BLaER1 treated with 17β-estradiol and CSF1 and Interleukin-3, amounts not matched to agents 10 nM and 100 nM (cell line): ENCODE measurements around the gene RGS3.

ENCODE experiments used
- H3K27ac ChIP-seq, 11 experiments: shearing (Covaris generic); formaldehyde crosslinking; 2 replicates each; pipeline ENCODE4 v1.8.1; 2022
- H3K27me3 ChIP-seq, 11 experiments: shearing (Covaris generic); formaldehyde crosslinking; 2 replicates each; pipeline ENCODE4 v1.8.1; 2022
- H3K36me3 ChIP-seq, 11 experiments: shearing (Covaris generic); formaldehyde crosslinking; 2 replicates each; pipeline ENCODE4 v1.8.1; 2022
- H3K4me1 ChIP-seq, 10 experiments: shearing (Covaris generic); formaldehyde crosslinking; 2 replicates each; pipeline ENCODE4 v1.8.1; 2022
- H3K4me2 ChIP-seq, 11 experiments: shearing (Covaris generic); formaldehyde crosslinking; 2 replicates each; pipeline ENCODE4 v1.8.1; 2022
- H3K4me3 ChIP-seq, 10 experiments: shearing (Covaris generic); formaldehyde crosslinking; 2 replicates each; pipeline ENCODE4 v1.8.1; 2022
- H3K9ac ChIP-seq, 11 experiments: shearing (Covaris generic); formaldehyde crosslinking; 2 replicates each; pipeline ENCODE4 v1.8.1; 2022
- H3K9me3 ChIP-seq, 11 experiments: shearing (Covaris generic); formaldehyde crosslinking; replicated peaks in 1 of 11; 2 replicates each; pipeline ENCODE4 v1.8.1; 2022
- H4K20me1 ChIP-seq, 11 experiments: shearing (Covaris generic); formaldehyde crosslinking; 2 replicates each; pipeline ENCODE4 v1.8.1; 2022
- Cebpa-rat ChIP-seq, 11 experiments: shearing (Covaris generic); IDR thresholded peaks; 2 replicates each; pipeline ENCODE4 v1.8.1; 2022

The RGS3 gene

DNA sequence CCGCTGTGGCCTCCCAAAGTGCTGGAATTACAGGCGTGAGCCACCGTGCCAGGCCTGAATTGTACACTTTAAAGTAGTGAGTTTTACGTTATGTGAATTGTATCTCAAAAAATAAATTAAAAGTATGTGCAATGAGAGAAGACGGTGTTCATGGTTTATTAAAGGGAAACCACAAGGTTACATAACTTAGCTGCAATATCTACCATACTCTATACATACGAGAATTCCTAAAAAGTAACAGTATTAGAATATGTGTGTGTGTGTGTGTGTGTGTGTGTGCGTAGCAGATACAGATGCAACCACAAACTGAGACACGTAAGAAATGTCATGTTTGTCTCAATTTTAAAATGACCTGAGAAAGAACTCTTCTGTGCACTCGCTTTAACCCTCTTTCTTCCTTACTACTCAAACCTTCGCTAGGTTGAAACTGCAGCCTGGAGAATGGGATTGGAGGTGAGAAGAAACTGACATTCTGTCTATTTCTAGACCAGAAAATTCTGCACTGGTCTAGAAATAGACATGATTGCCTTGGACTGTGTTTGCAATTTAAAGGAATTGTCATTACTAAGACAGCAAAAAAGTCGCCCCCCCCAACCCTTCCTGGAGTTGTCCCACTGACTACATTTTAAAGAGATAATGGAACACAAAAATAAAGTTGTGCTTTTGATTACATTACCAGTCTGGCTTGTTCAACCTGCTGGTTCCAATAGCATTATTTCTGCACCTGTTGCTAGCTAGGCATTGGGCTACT is 167.0 kb downstream of the RGS3 start:
- Histone ChIP-seq H3K27me3 (no peaks in the 10 kb centered on the region), H3K4me2 (0 out of 22 replicates have a peak overlapping the region, but pooled peaks of 1 of the 11 experiments have one; percentile 32), H3K36me3 (no peaks in the 10 kb centered on the region), H3K4me3 (no peak overlapping the region), H3K4me1 (peaks cover 4 to 20% (median 10%) of the 10 kb centered on the region in 10 experiments), H3K9me3 (no peaks in the 10 kb centered on the region), H3K9ac (no peak overlapping the region), H3K27ac (no peak overlapping the region), H4K20me1 (no peaks in the 10 kb centered on the region)
- no peak for TF ChIP-seq Cebpa-rat (IDR thresholded peaks at IDR 0.05)

DNA sequence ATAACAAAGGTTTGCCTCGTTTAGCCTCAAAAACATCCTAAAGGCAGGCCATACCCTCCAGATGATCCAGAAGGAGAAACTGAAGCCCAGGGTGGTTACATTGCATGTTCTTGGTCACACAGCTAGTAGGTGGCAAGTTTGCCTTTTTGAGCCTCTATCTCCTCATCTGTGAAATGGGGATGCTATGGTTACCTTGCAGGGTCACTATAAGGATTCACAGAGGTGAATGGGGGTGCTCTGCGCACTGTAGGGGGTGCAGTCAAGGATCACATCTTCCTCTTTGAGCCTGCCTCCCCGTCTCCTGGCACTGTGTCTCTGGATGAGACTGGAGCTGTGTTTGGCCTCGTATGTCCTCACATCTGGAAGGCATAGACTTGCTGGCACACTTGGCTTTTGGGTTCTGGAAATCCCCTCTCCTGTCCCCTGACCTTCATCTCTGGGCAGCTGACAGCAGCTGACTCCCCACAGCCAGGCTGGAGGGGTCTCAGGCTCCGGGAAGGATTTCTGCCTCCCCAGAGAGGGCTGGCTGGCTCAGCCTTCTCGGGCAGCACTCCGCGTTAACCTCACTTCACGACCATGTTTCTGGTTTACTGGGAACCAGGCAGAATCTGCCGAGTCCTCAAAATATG is 167.7 kb downstream of the RGS3 start:
- Histone ChIP-seq H3K27ac (no peak overlapping the region), H3K9ac (no peak overlapping the region)
- no peak for TF ChIP-seq Cebpa-rat (IDR thresholded peaks at IDR 0.05)

DNA sequence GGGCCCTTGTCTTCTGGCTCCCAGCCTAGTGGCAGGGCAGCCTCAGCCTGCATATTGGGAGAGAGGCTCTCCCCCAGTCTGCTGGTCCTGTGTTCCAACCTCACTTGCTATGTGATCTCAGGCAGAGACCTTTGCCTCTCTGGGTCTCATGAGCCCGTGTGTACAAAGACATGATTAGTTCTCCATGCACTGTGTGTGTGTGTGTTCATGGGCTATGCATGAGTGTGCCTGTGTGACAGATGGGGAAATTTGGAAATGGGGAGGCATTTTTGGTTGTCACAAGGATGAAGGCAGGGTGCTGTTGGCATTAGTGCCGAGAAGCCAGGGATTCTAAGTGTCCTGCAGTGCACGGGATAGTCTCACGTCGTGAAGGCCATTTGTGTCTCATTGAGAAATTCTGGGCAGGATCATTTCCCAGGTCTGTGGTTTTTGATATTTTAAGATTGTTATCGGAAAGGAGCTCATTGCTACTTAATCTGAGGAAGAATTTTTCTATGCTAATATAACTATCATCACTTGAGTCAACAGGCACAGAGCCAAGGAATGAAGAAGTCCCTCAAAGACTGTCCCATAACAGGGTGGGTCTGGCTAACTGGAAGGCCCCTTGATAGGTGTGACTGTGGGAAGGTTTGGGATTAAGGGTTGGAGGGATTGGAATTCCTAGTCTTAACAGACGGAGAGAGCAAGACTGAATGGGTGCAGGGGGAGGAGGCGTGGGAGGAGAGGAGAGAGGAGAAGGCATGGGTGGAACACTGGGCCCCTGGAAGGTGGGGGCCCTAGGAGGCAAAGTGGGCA is 168.5 kb downstream of the RGS3 start:
- H4K20me1 ChIP-seq = no peaks in the 10 kb centered on the region
- H3K4me2 ChIP-seq = peak overlapping the region in 3 of 11 experiments; percentile 4 to 32 (median 4); a peak in 3 of 22 replicates
- no peak overlapping the region for H3K27ac ChIP-seq
- no peak overlapping the region for H3K4me3 ChIP-seq
- peaks cover 0 to 20% (median under 1%) of the 10 kb centered on the region in 10 experiments; a peak in 9 of 20 replicates for H3K4me1 ChIP-seq
- H3K9me3 ChIP-seq = no peaks in the 10 kb centered on the region
- no peak overlapping the region for H3K9ac ChIP-seq
- H3K36me3 ChIP-seq = no peaks in the 10 kb centered on the region
- no peaks in the 10 kb centered on the region for H3K27me3 ChIP-seq
- TF ChIP-seq Cebpa-rat (IDR thresholded peaks at IDR 0.05) = no peak

More for the DNA sequence above, 167.7 kb downstream of the RGS3 start:
- H3K9me3 ChIP-seq = no peaks in the 10 kb centered on the region
- peak overlapping the region in 2 of 11 experiments; percentile 4 to 32; a peak in 2 of 22 replicates for H3K4me2 ChIP-seq
- no peaks in the 10 kb centered on the region for H3K27me3 ChIP-seq
- H4K20me1 ChIP-seq = no peaks in the 10 kb centered on the region
- H3K36me3 ChIP-seq = no peaks in the 10 kb centered on the region
- no peak overlapping the region for H3K4me3 ChIP-seq
- H3K4me1 ChIP-seq = peaks cover 0 to 20% (median 4%) of the 10 kb centered on the region in 10 experiments; a peak in 11 of 20 replicates

DNA sequence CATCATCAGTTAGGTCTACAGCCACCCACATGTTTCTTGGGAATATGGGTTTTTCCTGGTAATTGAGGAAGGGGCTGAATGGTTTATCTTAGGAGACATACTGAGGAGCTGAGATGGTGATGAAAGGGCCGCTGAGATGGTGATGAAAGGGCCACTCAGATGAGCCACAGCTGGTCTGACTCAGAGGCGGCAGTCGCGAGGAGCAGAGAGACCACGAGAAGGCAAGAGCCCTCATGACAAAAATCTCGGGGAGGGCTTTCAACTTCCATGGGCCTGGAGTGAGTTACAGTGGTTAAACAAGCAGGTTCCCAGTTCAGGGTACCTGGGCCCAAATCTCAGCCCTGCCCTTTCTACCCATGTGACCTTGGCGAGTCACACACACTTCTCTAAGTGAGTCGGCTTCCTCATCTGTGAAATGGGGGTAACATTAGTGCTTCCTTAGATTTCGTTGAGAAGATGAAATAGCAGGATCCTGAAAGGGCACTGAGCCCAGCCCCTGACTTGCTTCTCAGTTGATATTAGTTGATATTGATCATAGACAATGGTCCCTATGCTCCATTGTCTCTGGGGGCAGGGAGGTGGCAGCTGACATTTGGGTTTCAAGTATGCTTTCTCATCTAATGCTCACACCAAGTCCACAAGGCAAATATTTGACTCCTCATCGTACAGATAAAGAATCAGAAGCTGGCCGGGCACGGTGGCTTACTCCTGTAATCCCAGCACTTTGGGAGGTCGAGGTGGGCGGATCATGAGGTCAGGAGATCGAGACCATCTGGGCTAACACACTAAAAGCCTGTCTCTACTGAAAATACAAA is 169.5 kb downstream of the RGS3 start:
- Histone ChIP-seq H4K20me1 (no peaks in the 10 kb centered on the region), H3K27ac (no peak overlapping the region), H3K4me1 (peaks cover 0 to 20% (median 0%) of the 10 kb centered on the region in 10 experiments; a peak in 8 of 20 replicates), H3K4me3 (no peak overlapping the region), H3K36me3 (no peaks in the 10 kb centered on the region), H3K9ac (no peak overlapping the region), H3K4me2 (peak overlapping the region in 3 of 11 experiments; percentile 4 to 41 (median 12); a peak in 2 of 22 replicates), H3K27me3 (no peaks in the 10 kb centered on the region), H3K9me3 (no peaks in the 10 kb centered on the region)
- no peak for TF ChIP-seq Cebpa-rat (IDR thresholded peaks at IDR 0.05)

DNA sequence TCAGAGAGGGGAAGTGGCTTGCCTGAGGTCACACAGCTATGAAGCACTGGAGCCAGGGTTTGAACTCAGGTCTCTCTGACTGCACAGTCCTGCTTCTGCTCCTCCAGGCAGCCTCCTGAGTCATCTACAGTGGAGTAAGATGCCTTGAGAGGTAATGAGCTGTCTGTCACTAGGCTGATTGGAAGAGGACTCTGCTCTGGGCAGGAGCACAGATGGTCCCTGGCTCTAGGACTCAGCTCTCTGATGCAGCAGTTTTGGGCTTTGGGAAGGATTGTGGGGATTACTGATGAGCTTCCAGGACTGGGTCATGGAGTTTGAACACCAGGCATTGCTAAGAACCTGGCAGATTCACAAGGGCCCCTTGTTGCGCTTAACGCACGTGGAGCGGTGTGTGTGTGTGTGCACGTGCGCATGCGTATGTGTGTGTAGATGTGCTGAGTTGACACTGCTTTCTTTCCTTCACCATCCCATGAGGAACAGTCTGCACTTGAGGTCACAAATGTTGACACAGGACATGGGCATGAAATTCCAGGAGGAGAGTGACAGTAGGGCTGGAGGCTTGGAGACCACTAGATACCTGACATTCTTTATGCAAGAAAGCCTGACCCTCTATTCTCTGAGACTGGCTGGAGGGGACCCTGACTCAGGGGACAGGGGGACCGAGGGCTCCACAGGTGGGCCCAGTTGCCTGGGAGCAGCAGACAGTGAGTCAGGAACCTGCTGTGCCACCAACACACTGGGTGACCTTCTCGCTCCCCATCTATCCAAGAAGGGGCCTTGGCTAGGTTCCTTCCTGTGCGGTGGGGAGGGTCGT is 170.5 kb downstream of the RGS3 start:
- no peak overlapping the region for H3K27ac ChIP-seq
- H3K9ac ChIP-seq = no peak overlapping the region
- H3K4me3 ChIP-seq = no peak overlapping the region
- no peaks in the 10 kb centered on the region for H3K9me3 ChIP-seq
- no peak for TF ChIP-seq Cebpa-rat (IDR thresholded peaks at IDR 0.05)
- no peak overlapping the region for H3K4me2 ChIP-seq
- no peaks in the 10 kb centered on the region for H3K27me3 ChIP-seq
- H3K4me1 ChIP-seq = peaks cover 0 to 20% (median 0%) of the 10 kb centered on the region in 10 experiments; a peak in 8 of 20 replicates
- H3K36me3 ChIP-seq = no peaks in the 10 kb centered on the region
- H4K20me1 ChIP-seq = no peaks in the 10 kb centered on the region

DNA sequence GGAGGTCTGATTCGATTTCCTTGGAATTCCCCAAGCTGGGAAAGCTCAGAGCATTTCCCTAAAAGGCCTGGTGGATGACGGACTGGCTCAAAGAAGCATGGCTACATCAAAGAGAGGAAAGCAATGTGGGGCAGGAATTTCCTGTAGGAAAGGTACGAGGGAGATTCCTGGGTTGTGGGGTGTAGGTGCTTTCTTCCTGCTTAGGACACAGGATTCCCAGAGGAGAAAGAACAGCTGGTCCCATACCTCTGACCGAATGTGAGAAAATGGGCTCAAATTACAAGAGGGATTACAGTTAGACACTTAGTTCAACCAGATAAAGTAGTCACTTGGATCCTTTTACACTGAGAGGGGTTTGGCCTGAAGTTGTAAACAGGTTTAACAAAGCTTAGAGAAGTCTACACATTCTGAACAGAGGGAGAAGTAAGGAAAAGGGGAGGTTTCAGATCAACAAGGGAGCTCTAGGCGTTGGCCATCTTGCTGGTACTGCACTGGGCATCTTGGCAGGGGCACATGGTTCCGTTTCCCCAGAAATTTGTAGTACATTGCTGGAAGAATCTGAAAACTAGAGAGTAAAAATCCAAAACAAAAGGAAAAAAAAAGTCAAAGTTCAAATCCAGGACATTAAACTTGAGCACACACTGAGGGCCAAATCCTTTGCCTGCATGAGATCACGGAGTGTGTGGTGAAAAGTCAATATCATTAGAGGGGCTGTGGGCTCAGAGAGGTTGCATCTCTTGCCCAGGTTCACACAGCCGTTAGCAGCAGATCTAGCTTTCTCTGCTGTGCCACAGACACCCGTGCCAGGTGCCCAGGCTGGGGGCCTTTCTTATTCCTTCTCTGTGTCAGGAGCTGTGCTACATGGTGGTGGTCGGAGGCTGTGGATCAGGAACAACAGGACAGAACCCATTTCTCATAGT is 171.3 kb downstream of the RGS3 start:
- Histone ChIP-seq H3K4me2 (no peak overlapping the region), H3K9me3 (no peaks in the 10 kb centered on the region), H3K27me3 (no peaks in the 10 kb centered on the region), H3K4me1 (peaks cover 0 to 20% (median 0%) of the 10 kb centered on the region in 10 experiments; a peak in 8 of 20 replicates), H3K9ac (no peak overlapping the region), H3K27ac (no peak overlapping the region), H3K4me3 (no peak overlapping the region), H3K36me3 (no peaks in the 10 kb centered on the region), H4K20me1 (no peaks in the 10 kb centered on the region)
- TF ChIP-seq Cebpa-rat (IDR thresholded peaks at IDR 0.05) = no peak

DNA sequence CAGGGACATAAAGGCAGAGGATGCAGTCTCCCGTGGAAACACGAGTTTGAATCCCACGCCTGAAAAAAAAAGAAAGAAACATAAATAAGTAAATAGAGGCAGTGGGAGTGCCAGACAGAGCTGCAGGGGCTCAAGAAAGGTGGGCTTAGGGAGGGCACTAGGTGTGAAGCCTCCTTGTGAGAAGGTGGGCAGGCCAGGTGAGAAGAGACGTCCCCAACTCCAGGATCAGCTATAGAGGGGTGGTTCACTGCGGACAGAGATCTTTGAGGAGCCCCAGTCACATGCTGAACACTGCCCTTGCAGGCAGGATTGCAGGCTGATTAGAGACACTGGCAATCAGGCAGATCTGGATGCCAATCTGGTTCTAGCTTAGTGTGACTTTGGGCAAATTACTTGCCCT is 172.1 kb downstream of the RGS3 start:
- H3K27me3 ChIP-seq = no peaks in the 10 kb centered on the region
- H3K4me2 ChIP-seq = no peak overlapping the region

More for the DNA sequence above, 172.1 kb downstream of the RGS3 start:
- H3K4me1 ChIP-seq = peaks cover 0 to 20% (median 0%) of the 10 kb centered on the region in 10 experiments; a peak in 8 of 20 replicates
- TF ChIP-seq Cebpa-rat (IDR thresholded peaks at IDR 0.05) = no peak
- no peak overlapping the region for H3K27ac ChIP-seq
- no peaks in the 10 kb centered on the region for H3K9me3 ChIP-seq
- no peak overlapping the region for H3K4me3 ChIP-seq
- H4K20me1 ChIP-seq = no peaks in the 10 kb centered on the region
- no peaks in the 10 kb centered on the region for H3K36me3 ChIP-seq
- H3K9ac ChIP-seq = no peak overlapping the region
